AG20443 (cell line): ENCODE data around the gene UBL4A.

Experiments used
- DNase-seq: peaks from one replicate; pipeline ENCODE4 v3.0.0; 2012; ENCODE audit warnings: low spot score, mixed read lengths

The UBL4A gene

GRCh38 chrX:154462396-154462795 is 24.0 kb downstream of the UBL4A start:
- DNase-seq, result no peak

DNA sequence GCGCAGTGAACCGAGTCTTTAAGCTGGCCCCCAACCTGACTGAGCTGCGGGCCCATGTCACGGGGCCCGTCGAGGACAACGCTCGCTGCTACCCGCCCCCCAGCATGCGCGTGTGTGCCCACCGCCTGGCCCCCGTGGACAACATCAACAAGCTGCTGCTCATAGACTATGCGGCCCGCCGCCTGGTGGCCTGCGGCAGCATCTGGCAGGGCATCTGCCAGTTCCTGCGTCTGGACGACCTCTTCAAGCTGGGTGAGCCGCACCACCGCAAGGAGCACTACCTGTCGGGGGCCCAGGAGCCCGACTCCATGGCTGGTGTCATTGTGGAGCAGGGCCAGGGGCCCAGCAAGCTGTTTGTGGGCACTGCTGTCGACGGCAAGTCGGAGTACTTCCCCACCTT is 26.1 kb downstream of the UBL4A start:
- peak; percentile 21 for DNase-seq

- DNase-seq, result no peak
Measured at GRCh38 chrX:154459832-154460231, 26.6 kb downstream of the UBL4A start.

GRCh38 chrX:154458954-154459778 is 27.2 kb downstream of the UBL4A start:
- DNase-seq, result peak; percentile 25

GRCh38 chrX:154458116-154458953 is 28.1 kb downstream of the UBL4A start, which contains the start of gene PLXNA3:
PLXNA3 (plus strand) TSS chrX:154458281; CDS start chrX:154460184, 1,903 bp downstream.
- DNase-seq, result peak; percentile 77

DNA sequence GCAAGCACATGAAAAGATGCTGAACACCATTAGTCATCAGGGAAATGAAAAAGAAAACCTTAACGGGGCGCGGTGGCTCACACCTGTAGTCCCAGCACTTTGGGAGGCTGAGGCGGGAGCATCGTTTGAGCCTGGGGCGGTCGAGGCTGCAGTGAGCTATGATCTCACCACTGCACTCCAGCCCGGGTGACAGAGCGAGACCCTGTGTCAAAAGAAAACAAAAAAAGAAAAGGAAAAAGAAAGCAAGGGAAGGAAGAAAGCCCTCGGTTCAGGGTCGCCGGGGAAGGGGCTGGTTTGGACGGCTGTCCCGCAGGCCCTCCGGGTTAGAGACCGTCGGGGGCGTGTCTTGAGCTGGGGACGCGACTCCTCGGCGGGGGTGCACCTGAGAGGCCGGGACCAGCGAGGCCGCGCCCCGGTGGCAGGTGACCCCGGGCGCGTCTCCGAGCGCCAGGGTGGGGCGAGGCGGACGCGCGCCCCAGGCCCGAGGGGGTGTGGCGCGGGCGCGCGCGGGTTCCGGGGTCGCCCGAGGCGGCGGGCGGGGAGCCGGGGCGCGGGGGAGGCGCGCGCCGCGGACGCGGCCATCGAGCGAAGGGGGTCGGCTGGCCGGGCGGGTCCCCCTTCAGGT is 28.8 kb downstream of the UBL4A start:
- peak; percentile 79 for DNase-seq

DNA sequence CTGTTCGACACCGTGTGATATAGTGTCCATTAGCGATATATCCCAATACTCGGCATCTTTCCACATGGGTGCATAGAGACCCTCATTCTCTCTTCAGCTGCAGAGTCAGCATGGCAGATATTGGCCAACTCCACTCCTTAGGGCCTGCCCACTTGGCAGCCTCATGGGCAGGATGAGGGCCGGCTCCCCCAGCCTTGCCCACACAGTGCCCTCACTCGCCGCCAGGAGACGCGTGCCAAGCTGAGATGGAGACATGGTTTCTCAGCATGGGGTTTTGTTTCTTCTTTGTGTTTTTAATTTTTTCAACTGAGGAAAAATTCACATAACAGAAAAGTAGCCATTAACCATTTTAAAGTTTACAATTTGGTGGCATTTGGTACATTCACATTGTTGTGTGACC is 33.6 kb downstream of the UBL4A start:
- no peak for DNase-seq

DNA sequence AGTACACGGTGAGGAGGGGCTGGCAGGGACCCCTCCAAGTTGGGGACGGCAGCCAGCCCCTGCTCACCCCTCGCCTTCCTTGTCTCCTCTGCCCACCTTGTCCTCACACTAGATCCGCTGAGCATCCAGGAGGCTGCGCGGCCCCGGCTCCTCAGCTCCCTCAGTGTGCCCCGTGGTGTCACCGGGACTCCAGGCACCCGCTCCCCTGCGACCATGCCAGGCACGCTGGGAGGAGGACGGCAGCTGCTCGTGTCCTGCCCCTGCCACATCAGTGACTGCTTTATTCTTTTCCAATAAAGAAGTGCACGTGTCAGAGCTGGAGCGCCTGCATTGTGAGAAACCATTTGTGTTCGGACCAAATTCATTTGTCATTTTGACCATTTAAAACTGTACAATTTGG is 36.1 kb downstream of the UBL4A start:
- DNase-seq, result no peak

DNA sequence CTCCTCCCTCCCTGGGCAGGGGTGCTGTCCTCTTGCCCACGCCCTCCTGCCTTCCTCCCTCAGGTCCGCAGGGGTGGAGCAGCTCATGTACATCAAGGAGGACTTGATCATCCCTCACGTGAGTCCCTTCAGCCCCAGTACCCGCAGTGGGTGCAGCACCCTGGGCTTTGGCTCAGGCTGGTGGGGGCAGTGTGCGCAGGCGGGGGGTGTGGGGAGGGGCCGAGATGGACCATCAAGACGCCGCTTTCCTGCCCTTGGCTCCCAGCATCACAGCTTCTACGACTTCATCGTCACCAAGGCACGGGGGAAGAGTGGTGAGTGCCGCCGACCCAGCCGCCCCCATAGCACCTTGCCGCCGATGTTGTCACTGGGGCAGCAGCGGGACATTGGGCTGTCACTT is 36.8 kb downstream of the UBL4A start:
- DNase-seq, result no peak

DNA sequence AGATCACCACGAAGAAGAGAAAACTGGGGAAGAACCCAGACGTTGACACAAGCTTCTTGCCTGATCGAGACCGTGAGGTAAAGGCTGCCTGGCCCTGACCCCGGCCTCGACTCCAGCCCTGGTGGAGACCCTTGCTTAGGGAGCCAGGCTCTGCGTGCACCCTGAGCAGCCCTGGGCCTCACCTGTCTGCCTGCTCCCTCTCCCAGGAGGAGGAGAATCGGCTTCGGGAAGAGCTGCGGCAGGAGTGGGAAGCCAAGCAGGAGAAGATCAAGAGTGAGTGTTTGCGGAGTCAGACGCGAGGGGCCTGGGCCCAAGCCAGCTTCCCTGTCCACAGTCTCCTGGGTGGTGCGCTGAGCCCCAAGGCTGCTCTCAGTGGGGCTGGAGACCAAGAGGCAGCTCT is 37.9 kb downstream of the UBL4A start:
- DNase-seq, result no peak

- no peak for DNase-seq
Measured at GRCh38 chrX:154446430-154446829, 40.0 kb downstream of the UBL4A start.

DNA sequence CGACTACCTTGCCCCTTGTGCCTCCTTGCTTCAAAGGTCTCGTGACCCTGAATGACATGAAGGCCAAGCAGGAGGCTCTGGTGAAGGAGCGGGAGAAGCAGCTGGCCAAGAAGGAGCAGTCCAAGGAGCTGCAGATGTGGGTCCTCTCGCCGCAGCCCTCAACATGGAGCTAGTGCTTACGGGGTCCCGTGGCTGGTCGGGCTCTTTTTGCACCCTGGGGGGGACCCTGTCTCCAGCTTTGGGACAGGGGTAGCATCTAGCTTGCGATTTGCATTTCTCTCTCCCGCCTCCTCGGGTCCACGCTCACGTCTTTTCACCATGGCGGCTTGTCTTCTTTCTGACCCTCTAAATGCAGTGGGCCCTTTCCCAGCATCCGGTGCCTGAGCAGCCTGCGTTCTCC is 40.6 kb downstream of the UBL4A start:
- DNase-seq, result no peak

- no peak for DNase-seq
Measured at GRCh38 chrX:154444755-154445246, 41.6 kb downstream of the UBL4A start.

DNA sequence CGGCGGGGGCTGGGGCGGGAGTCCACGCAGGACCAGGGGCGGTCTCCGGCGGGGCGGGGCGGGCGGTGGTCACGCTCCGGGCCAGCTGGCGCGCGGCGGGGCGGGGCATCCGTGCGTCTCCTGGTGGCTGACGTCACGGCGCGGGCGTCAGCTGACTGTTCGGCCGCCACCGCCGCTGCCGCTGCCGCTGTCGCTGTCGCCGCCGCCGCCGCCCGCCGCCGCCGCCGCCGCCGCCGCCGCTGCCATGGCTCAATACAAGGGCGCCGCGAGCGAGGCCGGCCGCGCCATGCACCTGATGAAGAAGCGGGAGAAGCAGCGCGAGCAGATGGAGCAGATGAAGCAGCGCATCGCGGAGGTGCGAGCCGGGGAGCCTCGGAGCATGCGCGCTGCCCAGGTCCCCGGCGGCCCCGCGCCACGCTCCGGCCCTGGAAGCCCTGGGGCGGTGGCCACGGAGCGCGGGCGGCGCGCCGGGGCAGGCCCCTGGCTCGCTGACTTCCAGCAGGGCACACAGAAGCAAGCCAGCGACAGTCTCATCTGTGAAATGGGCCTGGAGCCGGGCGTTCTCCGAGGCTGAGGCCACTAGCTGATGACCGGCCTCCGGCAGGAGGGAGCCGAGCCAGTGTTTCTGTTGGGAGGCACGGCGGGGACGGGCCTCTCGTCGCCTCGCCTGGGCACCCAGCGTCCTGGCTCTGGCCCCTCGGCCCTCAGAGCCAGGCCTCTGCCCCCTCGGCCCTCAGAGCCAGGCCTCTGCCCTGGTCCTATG is 42.2 kb downstream of the UBL4A start, which contains the start of gene FAM50A:
FAM50A (plus strand) TSS at position 150 of the 763 bp plus-strand sequence; CDS start at position 245, 95 bp downstream.
- peak; percentile 92 for DNase-seq

- DNase-seq, result peak; percentile 12
Measured at GRCh38 chrX:154443479-154443910, 42.9 kb downstream of the UBL4A start.

DNA sequence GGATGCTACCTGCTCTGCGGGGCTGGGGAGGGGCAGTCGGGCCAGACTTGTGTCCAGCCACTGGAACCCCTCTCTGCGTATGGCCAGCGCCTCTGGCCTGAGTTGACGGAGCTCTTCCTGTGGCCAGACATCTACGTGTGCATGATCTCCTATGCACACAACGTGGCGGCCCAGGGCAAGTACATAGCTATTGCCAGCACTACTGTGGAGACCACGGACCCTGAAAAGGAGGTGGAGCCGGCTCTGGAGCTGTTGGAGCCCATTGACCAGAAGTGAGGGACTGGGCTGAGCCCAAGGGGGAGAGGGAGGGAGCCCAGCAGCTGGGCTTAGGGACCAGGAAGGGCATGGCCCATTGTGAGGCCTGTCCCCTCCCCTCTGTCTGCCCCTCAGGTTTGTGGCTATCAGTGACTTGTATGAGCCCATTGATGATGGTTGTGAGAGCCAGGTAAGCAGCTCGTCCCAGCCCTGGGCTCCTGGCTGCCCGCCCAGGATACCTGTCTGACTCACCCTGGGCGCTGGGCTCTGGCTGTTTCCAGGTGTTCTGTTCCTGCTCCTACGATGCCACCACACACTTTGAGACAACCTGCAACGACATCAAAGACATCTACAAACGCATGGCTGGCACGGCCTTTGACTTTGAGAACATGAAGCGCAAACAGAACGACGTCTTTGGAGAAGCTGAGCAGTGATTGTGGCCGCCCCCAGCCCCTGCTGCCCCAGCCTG is 44.3 kb downstream of the UBL4A start:
- no peak for DNase-seq

DNA sequence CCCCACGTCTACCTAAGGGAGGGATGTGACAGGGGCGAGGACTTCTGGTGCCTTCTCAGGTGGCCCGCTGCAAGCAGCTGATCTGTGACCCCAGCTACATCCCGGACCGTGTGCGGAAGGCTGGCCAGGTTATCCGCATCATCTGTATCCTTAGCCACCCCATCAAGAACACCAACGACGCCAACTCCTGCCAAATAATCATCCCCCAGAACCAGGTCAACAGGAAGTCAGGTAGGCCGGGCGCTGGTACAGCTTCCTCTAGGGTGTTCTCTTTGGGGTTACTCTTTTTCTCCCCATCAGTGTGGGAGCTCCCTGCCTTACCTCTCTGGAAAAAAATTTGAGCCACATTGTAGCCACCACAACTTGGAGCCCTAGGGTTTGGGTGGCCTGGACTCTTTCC is 44.9 kb downstream of the UBL4A start:
- DNase-seq, result no peak

- DNase-seq, result no peak
Measured at GRCh38 chrX:154440623-154441357, 45.6 kb downstream of the UBL4A start.

GRCh38 chrX:154439841-154440240 is 46.6 kb downstream of the UBL4A start:
- DNase-seq, result no peak
